ENCODE results near the gene SLC35E2B. TPM values are rescaled to one million over a fixed set of nuclear protein-coding genes. Genes with fewer than 3 reads are reported as not detected.
"Not testable (repeated sequence)": the region's sequence is repeated elsewhere in the genome, so short reads cannot be mapped to it uniquely, and the experiment has no call there.

SLC35E2B gene
- polyA plus RNA-seq, 2 of the 4 experiments (the other 2 are of a cell fraction) = 10.8 to 13.6 TPM

DNA sequence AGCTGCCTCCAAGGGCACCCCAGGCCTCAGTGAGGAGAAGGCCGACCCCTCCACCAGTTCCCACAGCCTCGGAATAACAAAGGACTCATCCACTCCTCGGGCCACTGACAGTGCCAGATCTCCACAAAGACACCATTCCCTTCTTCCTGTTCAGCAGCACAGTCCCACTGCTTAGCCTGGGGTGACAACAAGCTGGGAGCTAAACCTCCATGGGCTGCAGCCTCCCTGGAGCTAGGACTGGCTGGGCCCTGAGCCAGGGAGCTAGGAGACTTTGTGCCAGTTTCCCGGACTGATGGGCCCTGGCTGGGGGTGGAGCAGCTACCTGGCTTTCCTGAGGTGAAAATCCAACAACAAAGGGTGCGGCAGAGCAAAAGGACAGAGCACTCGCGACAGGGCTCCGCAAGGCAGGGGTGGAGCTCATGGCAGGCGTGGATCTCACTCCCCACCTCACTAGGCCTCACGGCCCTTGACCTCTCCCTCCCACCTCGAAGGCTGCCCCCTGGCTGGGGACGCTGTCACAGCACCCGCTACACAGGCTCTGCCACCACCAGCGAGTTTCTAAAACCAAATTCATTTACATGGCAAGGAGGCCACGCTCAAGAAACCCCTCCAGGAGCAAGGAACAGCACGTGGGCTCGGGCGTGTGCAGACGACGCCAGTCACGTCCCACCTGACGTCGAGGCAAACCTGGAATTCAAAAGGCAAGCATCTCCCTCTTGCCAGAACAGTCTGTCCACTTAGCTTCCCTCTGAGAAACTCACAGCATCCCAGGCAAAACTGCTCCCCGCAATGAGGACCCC lies 13.8 kb downstream of the SLC35E2B start:
- H3K4me3 ChIP-seq = no peak overlapping the region
- no peak overlapping the region for H3K4me2 ChIP-seq
- peak; percentile 12 to 37 for DNase-seq (ENCODE audit: low read depth in 1 of 2, low spot score in 1 of 2)
- H3K4me1 ChIP-seq = peaks cover 7% of the 10 kb centered on the region; the same call in 1 of the 3 replicates
- peak overlapping the region in 1 of 2 experiments; percentile 56; a peak in 3 of 6 replicates for H3K27ac ChIP-seq
- WGBS (ENCODE audit: missing lambda C conversion rate) = 77% methylated on average over 23 of the region's 24 CpGs
- ATAC-seq = peak; percentile 60 to 81; a peak in 3 of 6 replicates
- ChIA-PET POLR2A (no interaction called here), CTCF (interaction anchor here (0.5 to 1.5 kb wide), 3 partner anchors 13 to 235 kb away, joined by 4 to 5 read pairs (median 4); partner anchors contain the start of gene CDK11A)
- TF ChIP-seq E2F6 (IDR thresholded peaks at IDR 0.05; ENCODE audit: borderline replicate concordance, low read depth) (no peak), PHF8 (IDR thresholded peaks at IDR 0.05; ENCODE audit: borderline replicate concordance, low read depth) (no peak), HOXA7 (CRISPR knock-in tag; IDR thresholded peaks at IDR 0.05) (no peak), CHD2 (IDR thresholded peaks at IDR 0.05; ENCODE audit: low read length, partially characterized antibody) (no peak), ZFP36 (IDR thresholded peaks at IDR 0.05; ENCODE audit: borderline replicate concordance, partially characterized antibody) (no peak), POLR2AphosphoS2 (conservative IDR thresholded peaks at IDR 0.05; ENCODE audit: low read length) (no peak), NFE2L2 (conservative IDR thresholded peaks at IDR 0.05; ENCODE audit: low read length) (no peak), KDM1A (IDR thresholded peaks at IDR 0.05; ENCODE audit: low read depth) (no peak), EP300 (IDR thresholded peaks at IDR 0.05) (no peak), TP53 (CRISPR knock-in tag; IDR thresholded peaks at IDR 0.05) (no peak), NR3C1 (IDR thresholded peaks at IDR 0.05) (no peak), BHLHE40 (IDR thresholded peaks at IDR 0.05; ENCODE audit: low read depth, low read length) (no peak), USF2 (IDR thresholded peaks at IDR 0.05) (no peak), REST (IDR thresholded peaks at IDR 0.05) (no peak), RNF2 (IDR thresholded peaks at IDR 0.05; ENCODE audit: borderline replicate concordance, low read depth) (no peak), RFX5 (IDR thresholded peaks at IDR 0.05) (no peak)
- H3K9me3 ChIP-seq = no peaks in the 10 kb centered on the region
- no peak for FAIRE-seq

DNA sequence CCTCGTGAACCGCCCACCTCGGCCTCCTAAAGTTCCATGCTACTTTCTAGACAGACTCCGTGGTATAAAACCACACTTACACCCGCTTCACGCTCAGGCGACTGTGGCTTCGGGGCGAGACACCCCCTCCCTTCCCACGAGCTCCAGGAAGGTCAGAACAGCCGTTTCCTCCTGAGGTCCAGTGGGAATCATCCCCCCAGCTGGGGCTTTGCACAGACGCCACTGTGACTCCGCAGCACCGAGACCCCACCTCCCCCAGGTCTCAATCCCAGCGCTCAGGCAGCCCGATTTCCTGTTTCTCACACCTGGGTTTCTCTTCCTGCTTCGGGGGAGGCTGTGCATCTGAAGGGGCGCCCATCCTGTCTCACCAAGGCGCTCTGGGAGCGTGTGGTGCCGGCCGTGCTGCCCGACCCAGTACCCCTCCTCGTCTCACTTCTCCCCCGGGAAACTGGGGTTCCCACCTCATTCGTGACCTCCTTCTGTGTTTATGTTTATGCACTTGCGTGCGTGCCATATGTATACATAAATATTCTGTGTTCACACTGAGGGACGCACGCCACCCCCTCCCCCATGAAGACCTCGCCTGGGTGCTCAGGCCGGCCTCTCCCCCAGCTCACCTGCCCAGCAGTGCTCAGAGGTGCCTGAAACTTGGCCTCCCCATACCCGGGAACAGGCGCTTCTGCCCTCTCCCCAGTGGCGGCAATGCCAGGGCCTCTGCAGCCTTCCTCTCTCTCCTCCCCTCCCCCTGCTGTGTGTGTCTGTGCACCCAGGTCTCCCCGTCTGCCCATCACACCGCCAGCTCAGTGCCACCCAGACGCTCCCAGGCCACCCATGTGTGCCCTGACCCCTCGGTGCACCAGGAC lies 14.6 kb downstream of the SLC35E2B start:
- FAIRE-seq (no peak), ATAC-seq (no peak; a peak in 1 of 6 replicates), DNase-seq (ENCODE audit: low read depth in 1 of 2, low spot score in 1 of 2) (no peak)
- Histone ChIP-seq H3K4me1 (peaks cover 7% of the 10 kb centered on the region; the same call in 1 of the 3 replicates), H3K4me3 (no peak overlapping the region), H3K9me3 (no peaks in the 10 kb centered on the region), H3K27ac (peak overlapping the region in 1 of 2 experiments; percentile 56; a peak in 2 of 6 replicates), H3K4me2 (no peak overlapping the region)
- ChIA-PET CTCF (interaction anchor here (0.5 to 1.5 kb wide), 3 partner anchors 12 to 234 kb away, joined by 4 to 5 read pairs (median 4); partner anchors contain the start of gene CDK11A), POLR2A (no interaction called here)
- WGBS (ENCODE audit: missing lambda C conversion rate) = 96% methylated on average over 37 of the region's 39 CpGs
- TF ChIP-seq HDAC2 (IDR thresholded peaks at IDR 0.05) = no peak
- no peak for TF ChIP-seq HOXA7 (CRISPR knock-in tag; IDR thresholded peaks at IDR 0.05)
- TF ChIP-seq, protein P1, sequence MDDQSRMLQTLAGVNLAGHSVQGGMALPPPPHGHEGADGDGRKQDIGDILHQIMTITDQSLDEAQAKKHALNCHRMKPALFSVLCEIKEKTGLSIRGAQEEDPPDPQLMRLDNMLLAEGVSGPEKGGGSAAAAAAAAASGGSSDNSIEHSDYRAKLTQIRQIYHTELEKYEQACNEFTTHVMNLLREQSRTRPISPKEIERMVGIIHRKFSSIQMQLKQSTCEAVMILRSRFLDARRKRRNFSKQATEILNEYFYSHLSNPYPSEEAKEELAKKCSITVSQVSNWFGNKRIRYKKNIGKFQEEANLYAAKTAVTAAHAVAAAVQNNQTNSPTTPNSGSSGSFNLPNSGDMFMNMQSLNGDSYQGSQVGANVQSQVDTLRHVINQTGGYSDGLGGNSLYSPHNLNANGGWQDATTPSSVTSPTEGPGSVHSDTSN (IDR thresholded peaks at IDR 0.05) = no peak
- TF ChIP-seq CBX2 (IDR thresholded peaks at IDR 0.05; ENCODE audit: borderline replicate concordance, low read depth) = no peak
- TF ChIP-seq ZFP36 (IDR thresholded peaks at IDR 0.05; ENCODE audit: borderline replicate concordance, partially characterized antibody) = no peak
- no peak for TF ChIP-seq RARB (CRISPR knock-in tag; IDR thresholded peaks at IDR 0.05)
- TF ChIP-seq MAZ (IDR thresholded peaks at IDR 0.05; ENCODE audit: borderline replicate concordance, low read depth, low read length) = no peak
- TF ChIP-seq, protein P2, sequence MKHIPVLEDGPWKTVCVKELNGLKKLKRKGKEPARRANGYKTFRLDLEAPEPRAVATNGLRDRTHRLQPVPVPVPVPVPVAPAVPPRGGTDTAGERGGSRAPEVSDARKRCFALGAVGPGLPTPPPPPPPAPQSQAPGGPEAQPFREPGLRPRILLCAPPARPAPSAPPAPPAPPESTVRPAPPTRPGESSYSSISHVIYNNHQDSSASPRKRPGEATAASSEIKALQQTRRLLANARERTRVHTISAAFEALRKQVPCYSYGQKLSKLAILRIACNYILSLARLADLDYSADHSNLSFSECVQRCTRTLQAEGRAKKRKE (CRISPR knock-in tag; IDR thresholded peaks at IDR 0.05; ENCODE audit: low read depth) = no peak
- no peak for TF ChIP-seq KDM1A (IDR thresholded peaks at IDR 0.05; ENCODE audit: low read depth)
- TF ChIP-seq ZC3H11A (IDR thresholded peaks at IDR 0.05) = no peak

DNA sequence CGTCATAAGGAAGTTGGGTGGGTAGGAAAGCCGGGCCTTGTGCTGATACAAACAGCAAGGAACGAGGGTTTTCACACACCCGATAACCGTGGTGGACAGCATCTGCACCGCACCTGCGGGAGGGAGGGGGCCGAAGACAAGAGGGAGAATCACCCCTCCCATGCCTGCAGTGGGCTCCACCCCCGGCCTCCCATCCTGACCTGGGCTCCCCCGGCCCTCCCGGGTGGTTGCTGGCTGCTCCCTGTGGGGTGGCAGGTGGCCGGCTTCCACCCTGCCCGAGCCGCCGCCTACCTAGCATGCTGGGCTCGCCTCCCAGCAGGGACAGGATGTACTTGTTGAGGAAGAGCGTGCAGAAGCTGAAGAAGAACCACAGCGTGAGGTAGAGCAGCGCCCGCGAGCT lies 16.5 kb downstream of the SLC35E2B start:
- H3K9me3 ChIP-seq; H3K4me2 ChIP-seq; FAIRE-seq; DNase-seq (ENCODE audit: low read depth in 1 of 2, low spot score in 1 of 2); POLR2A ChIA-PET; H3K4me1 ChIP-seq; H3K27ac ChIP-seq; CTCF ChIA-PET; H3K4me3 ChIP-seq; ATAC-seq: not testable (repeated sequence)
- WGBS (ENCODE audit: missing lambda C conversion rate) = 90% methylated on average over 2 of the region's 21 CpGs

All from A549 (cell line).